GM23338 (cell line): ENCODE data around the gene WNT5B. TPM values are rescaled to one million over a fixed set of nuclear protein-coding genes. Genes with fewer than 3 reads are reported as not detected.

ENCODE experiments used
- ATAC-seq: fragments of 200-7000 bp; cut with Tn5 transposase; 3 replicates; pipeline ENCODE4 v1.9.1; 2020
- DNase-seq: peaks from one replicate; pipeline ENCODE4 v3.0.0-alpha.2; 2015; ENCODE audit warnings: low spot score
- H2AFZ ChIP-seq: fragments of 200-600 bp; sonication (generic); 2 replicates; pipeline ENCODE4 v1.8.0; 2016; ENCODE audit warnings: antibody characterized with exemption, mild to moderate bottlenecking, moderate library complexity
- H3F3A ChIP-seq: fragments of 200-600 bp; sonication (generic); replicated peaks from 2 replicates; pipeline ENCODE4 v1.8.0; 2017; ENCODE audit warnings: antibody characterized with exemption, mixed run types, low read depth
- H3K27ac ChIP-seq: fragments of 200-600 bp; sonication (generic); 2 replicates; pipeline ENCODE4 v1.6.1; 2016; ENCODE audit warnings: low read depth
- H3K27me3 ChIP-seq: fragments of 200-600 bp; sonication (generic); 2 replicates; pipeline ENCODE4 v1.8.0; 2016; ENCODE audit warnings: mild to moderate bottlenecking, mixed run types, moderate library complexity; ENCODE audit not compliant: insufficient read depth
- H3K36me3 ChIP-seq: fragments of 200-600 bp; sonication (generic); 2 replicates; pipeline ENCODE4 v1.8.0; 2016; ENCODE audit warnings: mild to moderate bottlenecking; ENCODE audit not compliant: insufficient read depth
- H3K4me1 ChIP-seq: fragments of 200-600 bp; sonication (generic); 2 replicates; pipeline ENCODE4 v1.8.0; 2016; ENCODE audit warnings: mild to moderate bottlenecking, moderate library complexity; ENCODE audit not compliant: insufficient read depth
- H3K4me2 ChIP-seq: fragments of 200-600 bp; sonication (generic); 2 replicates; pipeline ENCODE4 v1.7.1; 2017; ENCODE audit warnings: mixed run types
- H3K4me3 ChIP-seq: fragments of 200-600 bp; sonication (generic); 2 replicates; pipeline ENCODE4 v1.6.1; 2016; ENCODE audit warnings: mixed run types
- H3K79me2 ChIP-seq: fragments of 200-600 bp; sonication (generic); replicated peaks from 2 replicates; pipeline ENCODE4 v1.8.0; 2017; ENCODE audit warnings: mild to moderate bottlenecking; ENCODE audit not compliant: insufficient read depth
- H3K9me2 ChIP-seq: fragments of 200-600 bp; sonication (generic); 2 replicates; pipeline ENCODE4 v1.8.0; 2017; ENCODE audit not compliant: insufficient read depth
- H4K20me1 ChIP-seq: fragments of 200-600 bp; sonication (generic); replicated peaks from 2 replicates; pipeline ENCODE4 v1.8.0; 2017; ENCODE audit warnings: mild to moderate bottlenecking; ENCODE audit not compliant: insufficient read depth
- H3K27ac Mint-ChIP-seq: 2 replicates; pipeline ENCODE4 v1.8.0; 2020; ENCODE audit warnings: inconsistent platforms, mild to moderate bottlenecking, moderate library complexity, mixed read lengths
- H3K27me3 Mint-ChIP-seq: 3 replicates; pipeline ENCODE4 v1.8.0; 2022; ENCODE audit warnings: low read depth, mild to moderate bottlenecking, moderate library complexity, mixed read lengths, inconsistent platforms; ENCODE audit not compliant: insufficient read depth, poor library complexity
- H3K36me3 Mint-ChIP-seq: 3 replicates; pipeline ENCODE4 v1.8.0; 2021; ENCODE audit warnings: low read depth, mild to moderate bottlenecking, inconsistent platforms, moderate library complexity, mixed read lengths
- H3K4me1 Mint-ChIP-seq: 3 replicates; pipeline ENCODE4 v1.8.0; 2020; ENCODE audit warnings: mild to moderate bottlenecking, inconsistent platforms, mixed read lengths
- H3K4me3 Mint-ChIP-seq: 3 replicates; pipeline ENCODE4 v1.8.0; 2021; ENCODE audit warnings: moderate library complexity, mild to moderate bottlenecking, inconsistent platforms, mixed read lengths
- H3K9me3 Mint-ChIP-seq: 3 replicates; pipeline ENCODE4 v1.8.0; 2020; ENCODE audit warnings: moderate library complexity, mild to moderate bottlenecking, inconsistent platforms, mixed read lengths
- CREB1 ChIP-seq: fragments of 250-450 bp; sonication (Bioruptor Pico); IDR thresholded peaks from 2 replicates; pipeline ENCODE4 v1.5.0; 2020; ENCODE audit warnings: low read depth, mild to moderate bottlenecking, moderate library complexity
- CTCF ChIP-seq, 2 experiments: fragments of 200-600 bp in 1 of 2; sonication (generic) in 1 of 2; conservative IDR thresholded peaks; 2 replicates each; pipeline versions ENCODE4 v1.5.1 to v1.6.1; 2016 to 2017; ENCODE audit warnings: antibody characterized with exemption in 2 of 2, low read depth in 2 of 2, mild to moderate bottlenecking in 2 of 2, moderate library complexity in 1 of 2
- EZH2 ChIP-seq: fragments of 200-600 bp; sonication (generic); IDR thresholded peaks from one replicate; pipeline ENCODE4 v1.8.0; 2017; ENCODE audit warnings: antibody characterized with exemption, mild to moderate bottlenecking, low read depth; ENCODE audit not compliant: unreplicated experiment
- EZH2phosphoT487 ChIP-seq: fragments of 200-600 bp; sonication (generic); IDR thresholded peaks from one replicate; pipeline ENCODE4 v1.8.1; 2018; ENCODE audit warnings: antibody characterized with exemption; ENCODE audit not compliant: unreplicated experiment
- POLR2AphosphoS5 ChIP-seq: IDR thresholded peaks from 2 replicates; pipeline ENCODE4 v1.6.1; 2016; ENCODE audit warnings: antibody characterized with exemption, low read depth
- STAT1 ChIP-seq: IDR thresholded peaks from one replicate; pipeline ENCODE4 v1.6.1; 2016; ENCODE audit warnings: antibody characterized with exemption; ENCODE audit not compliant: unreplicated experiment
- ZNF331 ChIP-seq: fragments of 250-450 bp; sonication (Bioruptor Pico); IDR thresholded peaks from 2 replicates; pipeline ENCODE4 v1.5.0; 2020; ENCODE audit warnings: low read depth, mild to moderate bottlenecking, moderate library complexity
- polyA plus RNA-seq: library from polyadenylated mRNA; unstranded; fragments of >200 nt; fragmentation: Nextera tagmentation; extraction: Ambion mirVana; gene quantifications from 2 replicates; pipeline ENCODE4 v1.2.1, GENCODE V29; 2016
- total RNA-seq: library from RNA; depleted of rRNA; stranded (reverse); fragments of >200 nt; shearing (Covaris generic); gene quantifications from 2 replicates; pipeline ENCODE4 v1.2.3, GENCODE V29; 2014
- TF ChIP-seq, protein P1 (sequence below): IDR thresholded peaks from 2 replicates; pipeline ENCODE4 v1.6.1; 2016; ENCODE audit warnings: antibody characterized with exemption
- TF ChIP-seq, protein P2 (sequence below): fragments of 250-450 bp; sonication (Bioruptor Pico); IDR thresholded peaks from 2 replicates; pipeline ENCODE4 v1.5.0; 2020; ENCODE audit warnings: mild to moderate bottlenecking, moderate library complexity
- TF ChIP-seq, protein P3 (sequence below): IDR thresholded peaks from one replicate; pipeline ENCODE4 v1.6.1; 2018; ENCODE audit warnings: antibody characterized with exemption; ENCODE audit not compliant: unreplicated experiment

Gene WNT5B
- total and polyA plus RNA-seq, 2 experiments from 2014 or later: 1.4 to 2.7 TPM

DNA sequence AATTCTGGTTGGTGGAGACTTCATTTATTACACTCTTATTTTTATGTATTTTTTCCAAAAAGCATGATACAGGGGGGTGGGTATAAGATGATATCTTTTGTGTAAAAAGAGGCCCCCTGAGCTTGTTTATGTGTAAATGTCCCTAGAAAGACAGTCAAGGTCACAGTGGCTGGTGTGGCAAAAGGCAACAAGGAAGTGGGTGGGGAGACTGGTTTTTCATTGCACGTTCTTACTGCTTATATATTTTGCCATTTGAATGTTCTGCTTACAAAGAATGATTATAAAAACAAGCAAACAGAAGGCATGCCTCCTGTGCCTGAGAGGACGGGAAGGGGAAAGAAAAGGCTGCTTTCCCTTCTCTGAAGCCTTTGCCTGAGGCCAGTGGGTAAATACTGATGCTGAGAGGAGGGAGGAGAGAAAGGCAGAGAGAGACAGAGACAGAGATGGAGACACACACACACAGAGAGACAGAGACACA lies 37.7 kb downstream of the WNT5B start (continued):
- TF ChIP-seq CREB1 (no peak), EZH2phosphoT487 (no peak)
- TF ChIP-seq, protein P1, sequence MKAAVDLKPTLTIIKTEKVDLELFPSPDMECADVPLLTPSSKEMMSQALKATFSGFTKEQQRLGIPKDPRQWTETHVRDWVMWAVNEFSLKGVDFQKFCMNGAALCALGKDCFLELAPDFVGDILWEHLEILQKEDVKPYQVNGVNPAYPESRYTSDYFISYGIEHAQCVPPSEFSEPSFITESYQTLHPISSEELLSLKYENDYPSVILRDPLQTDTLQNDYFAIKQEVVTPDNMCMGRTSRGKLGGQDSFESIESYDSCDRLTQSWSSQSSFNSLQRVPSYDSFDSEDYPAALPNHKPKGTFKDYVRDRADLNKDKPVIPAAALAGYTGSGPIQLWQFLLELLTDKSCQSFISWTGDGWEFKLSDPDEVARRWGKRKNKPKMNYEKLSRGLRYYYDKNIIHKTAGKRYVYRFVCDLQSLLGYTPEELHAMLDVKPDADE: no peak

GRCh38 chr12:1668833-1669543 lies 40.0 kb downstream of the WNT5B start:
- no peaks in the 10 kb centered on the region for H3K4me1 ChIP-seq
- Mint-ChIP-seq H3K27me3 (peaks cover 13% of the 10 kb centered on the region), H3K4me1 (peaks cover 4% of the 10 kb centered on the region; the same call in 1 of the 3 replicates), H3K4me3 (no peak overlapping the region), H3K9me3 (no peaks in the 10 kb centered on the region), H3K27ac (no peak overlapping the region), H3K36me3 (no peaks in the 10 kb centered on the region)
- DNase-seq: no peak
- no peak for ATAC-seq
- H3K79me2 ChIP-seq: no peaks in the 10 kb centered on the region
- H3K27ac ChIP-seq: no peak overlapping the region
- no peak overlapping the region for H3K4me2 ChIP-seq
- no peaks in the 10 kb centered on the region for H3K9me2 ChIP-seq
- H3F3A ChIP-seq: no peaks in the 10 kb centered on the region
- peak overlapping the region; percentile 90 for H2AFZ ChIP-seq
- H4K20me1 ChIP-seq: no peaks in the 10 kb centered on the region
- H3K27me3 ChIP-seq: peaks cover 6% of the 10 kb centered on the region
- no peak overlapping the region for H3K4me3 ChIP-seq
- H3K36me3 ChIP-seq: no peaks in the 10 kb centered on the region
- TF ChIP-seq POLR2AphosphoS5: no peak
- TF ChIP-seq, protein P1: no peak
- TF ChIP-seq STAT1: no peak
- TF ChIP-seq, protein P2, sequence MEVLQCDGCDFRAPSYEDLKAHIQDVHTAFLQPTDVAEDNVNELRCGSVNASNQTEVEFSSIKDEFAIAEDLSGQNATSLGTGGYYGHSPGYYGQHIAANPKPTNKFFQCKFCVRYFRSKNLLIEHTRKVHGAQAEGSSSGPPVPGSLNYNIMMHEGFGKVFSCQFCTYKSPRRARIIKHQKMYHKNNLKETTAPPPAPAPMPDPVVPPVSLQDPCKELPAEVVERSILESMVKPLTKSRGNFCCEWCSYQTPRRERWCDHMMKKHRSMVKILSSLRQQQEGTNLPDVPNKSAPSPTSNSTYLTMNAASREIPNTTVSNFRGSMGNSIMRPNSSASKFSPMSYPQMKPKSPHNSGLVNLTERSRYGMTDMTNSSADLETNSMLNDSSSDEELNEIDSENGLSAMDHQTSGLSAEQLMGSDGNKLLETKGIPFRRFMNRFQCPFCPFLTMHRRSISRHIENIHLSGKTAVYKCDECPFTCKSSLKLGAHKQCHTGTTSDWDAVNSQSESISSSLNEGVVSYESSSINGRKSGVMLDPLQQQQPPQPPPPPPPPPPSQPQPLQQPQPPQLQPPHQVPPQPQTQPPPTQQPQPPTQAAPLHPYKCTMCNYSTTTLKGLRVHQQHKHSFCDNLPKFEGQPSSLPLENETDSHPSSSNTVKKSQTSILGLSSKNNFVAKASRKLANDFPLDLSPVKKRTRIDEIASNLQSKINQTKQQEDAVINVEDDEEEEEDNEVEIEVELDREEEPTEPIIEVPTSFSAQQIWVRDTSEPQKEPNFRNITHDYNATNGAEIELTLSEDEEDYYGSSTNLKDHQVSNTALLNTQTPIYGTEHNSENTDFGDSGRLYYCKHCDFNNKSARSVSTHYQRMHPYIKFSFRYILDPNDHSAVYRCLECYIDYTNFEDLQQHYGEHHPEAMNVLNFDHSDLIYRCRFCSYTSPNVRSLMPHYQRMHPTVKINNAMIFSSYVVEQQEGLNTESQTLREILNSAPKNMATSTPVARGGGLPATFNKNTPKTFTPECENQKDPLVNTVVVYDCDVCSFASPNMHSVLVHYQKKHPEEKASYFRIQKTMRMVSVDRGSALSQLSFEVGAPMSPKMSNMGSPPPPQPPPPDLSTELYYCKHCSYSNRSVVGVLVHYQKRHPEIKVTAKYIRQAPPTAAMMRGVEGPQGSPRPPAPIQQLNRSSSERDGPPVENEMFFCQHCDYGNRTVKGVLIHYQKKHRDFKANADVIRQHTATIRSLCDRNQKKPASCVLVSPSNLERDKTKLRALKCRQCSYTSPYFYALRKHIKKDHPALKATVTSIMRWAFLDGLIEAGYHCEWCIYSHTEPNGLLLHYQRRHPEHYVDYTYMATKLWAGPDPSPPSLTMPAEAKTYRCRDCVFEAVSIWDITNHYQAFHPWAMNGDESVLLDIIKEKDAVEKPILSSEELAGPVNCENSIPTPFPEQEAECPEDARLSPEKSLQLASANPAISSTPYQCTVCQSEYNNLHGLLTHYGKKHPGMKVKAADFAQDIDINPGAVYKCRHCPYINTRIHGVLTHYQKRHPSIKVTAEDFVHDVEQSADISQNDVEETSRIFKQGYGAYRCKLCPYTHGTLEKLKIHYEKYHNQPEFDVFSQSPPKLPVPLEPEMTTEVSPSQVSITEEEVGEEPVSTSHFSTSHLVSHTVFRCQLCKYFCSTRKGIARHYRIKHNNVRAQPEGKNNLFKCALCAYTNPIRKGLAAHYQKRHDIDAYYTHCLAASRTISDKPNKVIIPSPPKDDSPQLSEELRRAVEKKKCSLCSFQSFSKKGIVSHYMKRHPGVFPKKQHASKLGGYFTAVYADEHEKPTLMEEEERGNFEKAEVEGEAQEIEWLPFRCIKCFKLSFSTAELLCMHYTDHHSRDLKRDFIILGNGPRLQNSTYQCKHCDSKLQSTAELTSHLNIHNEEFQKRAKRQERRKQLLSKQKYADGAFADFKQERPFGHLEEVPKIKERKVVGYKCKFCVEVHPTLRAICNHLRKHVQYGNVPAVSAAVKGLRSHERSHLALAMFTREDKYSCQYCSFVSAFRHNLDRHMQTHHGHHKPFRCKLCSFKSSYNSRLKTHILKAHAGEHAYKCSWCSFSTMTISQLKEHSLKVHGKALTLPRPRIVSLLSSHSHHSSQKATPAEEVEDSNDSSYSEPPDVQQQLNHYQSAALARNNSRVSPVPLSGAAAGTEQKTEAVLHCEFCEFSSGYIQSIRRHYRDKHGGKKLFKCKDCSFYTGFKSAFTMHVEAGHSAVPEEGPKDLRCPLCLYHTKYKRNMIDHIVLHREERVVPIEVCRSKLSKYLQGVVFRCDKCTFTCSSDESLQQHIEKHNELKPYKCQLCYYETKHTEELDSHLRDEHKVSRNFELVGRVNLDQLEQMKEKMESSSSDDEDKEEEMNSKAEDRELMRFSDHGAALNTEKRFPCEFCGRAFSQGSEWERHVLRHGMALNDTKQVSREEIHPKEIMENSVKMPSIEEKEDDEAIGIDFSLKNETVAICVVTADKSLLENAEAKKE (CRISPR knock-in tag): no peak
- no peak for TF ChIP-seq CREB1
- no peak for TF ChIP-seq CTCF (conservative IDR thresholded peaks at IDR 0.05; ENCODE audit: low read depth in 2 of 2)
- TF ChIP-seq, protein P3, sequence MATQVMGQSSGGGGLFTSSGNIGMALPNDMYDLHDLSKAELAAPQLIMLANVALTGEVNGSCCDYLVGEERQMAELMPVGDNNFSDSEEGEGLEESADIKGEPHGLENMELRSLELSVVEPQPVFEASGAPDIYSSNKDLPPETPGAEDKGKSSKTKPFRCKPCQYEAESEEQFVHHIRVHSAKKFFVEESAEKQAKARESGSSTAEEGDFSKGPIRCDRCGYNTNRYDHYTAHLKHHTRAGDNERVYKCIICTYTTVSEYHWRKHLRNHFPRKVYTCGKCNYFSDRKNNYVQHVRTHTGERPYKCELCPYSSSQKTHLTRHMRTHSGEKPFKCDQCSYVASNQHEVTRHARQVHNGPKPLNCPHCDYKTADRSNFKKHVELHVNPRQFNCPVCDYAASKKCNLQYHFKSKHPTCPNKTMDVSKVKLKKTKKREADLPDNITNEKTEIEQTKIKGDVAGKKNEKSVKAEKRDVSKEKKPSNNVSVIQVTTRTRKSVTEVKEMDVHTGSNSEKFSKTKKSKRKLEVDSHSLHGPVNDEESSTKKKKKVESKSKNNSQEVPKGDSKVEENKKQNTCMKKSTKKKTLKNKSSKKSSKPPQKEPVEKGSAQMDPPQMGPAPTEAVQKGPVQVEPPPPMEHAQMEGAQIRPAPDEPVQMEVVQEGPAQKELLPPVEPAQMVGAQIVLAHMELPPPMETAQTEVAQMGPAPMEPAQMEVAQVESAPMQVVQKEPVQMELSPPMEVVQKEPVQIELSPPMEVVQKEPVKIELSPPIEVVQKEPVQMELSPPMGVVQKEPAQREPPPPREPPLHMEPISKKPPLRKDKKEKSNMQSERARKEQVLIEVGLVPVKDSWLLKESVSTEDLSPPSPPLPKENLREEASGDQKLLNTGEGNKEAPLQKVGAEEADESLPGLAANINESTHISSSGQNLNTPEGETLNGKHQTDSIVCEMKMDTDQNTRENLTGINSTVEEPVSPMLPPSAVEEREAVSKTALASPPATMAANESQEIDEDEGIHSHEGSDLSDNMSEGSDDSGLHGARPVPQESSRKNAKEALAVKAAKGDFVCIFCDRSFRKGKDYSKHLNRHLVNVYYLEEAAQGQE: no peak
- no peak for TF ChIP-seq ZNF331 (CRISPR knock-in tag)
- TF ChIP-seq EZH2: no peak
